ENCODE data around the gene SPIN4.
A peak's percentile ranks its signal among the peaks of the same experiment; 100 is the strongest.
"Not testable (repeated sequence)": the region's sequence is repeated elsewhere in the genome, so short reads cannot be mapped to it uniquely, and the experiment has no call there.

The SPIN4 gene

DNA sequence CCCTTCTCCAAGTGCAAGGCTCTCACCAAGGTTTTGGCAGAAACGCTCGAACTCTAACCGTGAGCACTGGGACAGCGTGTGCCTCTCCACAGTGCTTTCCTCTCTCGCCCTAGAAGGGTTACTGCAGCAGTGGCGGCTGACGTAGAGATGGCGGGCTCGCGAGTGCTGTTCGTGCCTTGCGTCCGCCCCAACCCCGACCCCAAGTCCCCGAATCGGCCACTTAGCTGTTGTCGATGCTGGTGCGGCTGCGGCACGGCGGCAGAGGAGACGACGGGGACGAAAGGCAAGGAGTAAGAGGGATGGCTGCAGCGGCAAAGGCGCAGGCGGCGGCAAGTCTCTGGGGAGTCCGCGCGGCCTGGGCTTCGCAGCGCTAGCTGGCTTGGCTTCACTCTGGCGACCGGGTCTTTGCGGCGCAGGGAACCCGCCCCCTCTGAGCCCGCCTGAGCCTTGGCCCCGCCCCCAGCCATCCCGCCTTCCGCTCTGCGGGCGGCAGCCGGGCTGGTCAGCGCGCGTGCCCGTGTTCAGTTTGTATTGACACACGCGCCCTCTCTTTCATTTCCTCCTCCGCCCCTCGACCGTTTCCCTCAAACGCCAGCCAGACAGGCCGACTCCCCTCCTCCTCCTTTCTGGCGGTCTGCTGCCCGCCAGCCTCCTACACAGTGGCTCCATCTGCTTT, at the start of gene SPIN4:
TSS of gene SPIN4 (minus strand) at position 392 of the 676 bp plus-strand sequence. CDS start 513 bp downstream, outside the sequence.
- DNase-seq: peak; percentile 70 to 75

DNA sequence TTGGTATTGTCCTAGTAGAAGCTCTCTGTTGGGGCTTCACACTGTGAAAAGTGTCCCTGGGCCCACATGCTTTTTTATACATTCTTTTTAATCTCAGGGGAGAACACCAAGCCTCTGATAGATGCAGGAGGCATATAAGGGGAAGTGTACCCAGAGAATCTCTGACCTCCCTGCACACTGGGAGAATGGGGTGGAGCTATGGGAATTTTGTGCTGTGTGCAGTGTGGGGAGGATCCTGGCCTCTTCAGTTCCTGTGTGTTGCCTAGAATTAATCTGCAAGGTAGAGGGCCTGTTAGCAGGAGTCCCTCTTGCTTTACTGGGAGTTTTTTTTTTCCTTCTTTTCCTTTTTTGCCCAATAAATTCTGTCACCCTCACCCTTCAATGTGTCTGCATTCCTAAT, 49.2 kb upstream of the SPIN4 start:
- DNase-seq: no peak

DNA sequence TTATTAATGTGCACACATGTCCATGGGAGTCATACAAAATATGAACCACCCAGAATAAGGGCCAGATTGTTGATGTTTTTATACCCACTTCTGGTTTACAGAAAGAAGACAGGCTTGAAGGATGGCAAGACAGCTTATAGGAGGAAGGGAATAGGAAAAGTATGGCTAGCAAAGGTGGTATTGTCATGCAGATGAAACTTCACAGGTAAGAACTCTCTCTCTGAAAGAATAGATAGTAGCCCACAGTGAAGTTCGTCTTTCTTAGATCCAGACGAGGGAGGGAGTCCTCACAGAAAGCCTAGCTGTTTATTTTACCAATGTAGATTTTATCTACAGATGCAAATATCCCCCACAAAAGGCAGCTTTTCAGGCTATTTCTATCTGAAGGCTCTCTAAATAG, 43.7 kb upstream of the SPIN4 start:
- no peak for DNase-seq

DNA sequence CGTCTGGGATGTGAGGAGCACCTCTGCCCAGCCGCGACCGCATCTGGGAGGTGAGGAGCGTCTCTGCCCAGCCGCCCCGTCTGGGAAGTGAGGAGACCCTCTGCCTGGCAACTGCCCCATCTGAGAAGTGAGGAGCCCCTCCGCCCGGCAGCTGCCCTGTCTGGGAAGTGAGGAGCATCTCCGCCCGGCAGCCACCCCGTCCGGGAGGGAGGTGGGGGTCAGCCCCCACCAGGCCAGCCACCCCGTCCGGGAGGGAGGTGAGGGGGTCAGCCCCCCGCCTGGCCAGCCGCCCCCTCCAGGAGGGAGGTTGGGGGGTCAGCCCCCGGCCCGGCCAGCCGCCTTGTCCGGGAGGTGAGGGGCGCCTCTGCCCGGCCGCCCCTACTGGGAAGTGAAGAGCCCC, 42.0 kb upstream of the SPIN4 start:
- DNase-seq: not testable (repeated sequence)

DNA sequence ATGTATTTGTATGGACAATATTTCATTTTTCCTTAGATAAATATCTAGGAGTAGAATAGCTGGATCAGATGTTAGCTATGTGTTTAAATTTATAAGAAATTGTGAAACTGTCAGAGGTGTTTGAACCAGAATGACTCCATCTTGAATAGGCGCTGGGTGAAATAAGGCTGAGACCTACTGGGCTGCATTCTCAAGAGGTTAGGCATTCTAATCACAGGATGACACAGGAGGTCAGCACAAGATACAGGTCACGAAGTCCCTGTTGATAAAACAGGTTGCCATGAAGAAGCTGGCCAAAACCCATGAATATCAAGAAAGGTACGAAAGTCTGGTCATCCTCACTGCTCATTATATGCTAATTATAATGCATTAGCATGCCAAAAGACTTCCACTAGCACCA, 36.3 kb upstream of the SPIN4 start:
- DNase-seq: no peak

DNA sequence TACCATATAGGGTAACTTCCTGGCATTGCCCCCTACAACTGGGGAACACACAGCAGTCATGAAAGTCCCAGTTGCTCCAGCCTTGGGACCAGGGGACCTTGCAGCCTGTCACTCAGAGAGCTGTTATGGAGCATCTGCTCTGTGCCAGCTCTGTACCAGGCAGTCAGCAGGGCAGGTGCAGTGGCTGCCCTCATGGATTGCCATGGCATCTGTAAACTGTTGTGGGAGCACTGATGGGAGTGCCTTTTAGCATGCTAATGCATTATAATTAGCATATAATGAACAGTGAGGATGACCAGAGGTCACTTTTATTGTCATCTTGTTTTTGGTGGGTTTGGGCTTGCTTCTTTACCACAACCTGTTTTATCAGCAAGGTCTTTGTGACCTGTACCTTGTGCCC, 33.1 kb upstream of the SPIN4 start:
- DNase-seq: not testable (repeated sequence)

DNA sequence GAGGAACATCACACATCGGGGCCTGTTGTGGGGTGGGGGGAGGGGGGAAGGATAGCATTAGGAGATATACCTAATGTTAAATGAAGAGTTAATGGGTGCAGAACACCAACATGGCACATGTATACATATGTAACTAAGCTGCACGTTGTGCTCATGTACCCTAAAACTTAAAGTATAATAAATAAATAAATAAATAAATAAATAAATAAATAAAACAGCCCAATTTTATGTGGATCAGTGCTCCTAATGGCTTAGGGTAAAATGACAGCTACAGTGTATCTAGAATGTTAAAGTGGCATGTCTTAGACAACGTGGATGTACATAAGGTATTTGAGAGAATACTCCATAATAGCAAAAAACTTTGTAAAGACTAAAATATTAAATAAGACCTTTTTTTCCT, 21.9 kb upstream of the SPIN4 start:
- not testable (repeated sequence) for DNase-seq

DNA sequence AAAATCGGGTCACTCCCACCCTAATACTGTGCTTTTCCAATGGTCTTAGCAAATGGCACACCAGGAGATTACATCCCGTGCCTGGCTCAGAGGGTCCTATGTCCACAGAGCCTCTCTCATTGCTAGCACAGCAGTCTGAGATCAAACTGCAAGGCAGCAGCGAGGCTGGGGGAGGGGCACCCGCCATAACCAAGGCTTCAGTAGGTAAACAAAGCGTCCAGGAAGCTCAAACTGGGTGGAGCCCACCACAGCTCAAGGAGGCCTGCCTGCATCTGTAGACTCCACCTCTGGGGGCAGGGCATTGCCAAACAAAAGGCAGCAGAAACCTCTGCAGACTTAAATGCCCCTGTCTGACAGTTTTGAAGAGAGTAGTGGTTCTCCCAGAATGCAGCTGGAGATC, 16.6 kb upstream of the SPIN4 start:
- DNase-seq: not testable (repeated sequence)

DNA sequence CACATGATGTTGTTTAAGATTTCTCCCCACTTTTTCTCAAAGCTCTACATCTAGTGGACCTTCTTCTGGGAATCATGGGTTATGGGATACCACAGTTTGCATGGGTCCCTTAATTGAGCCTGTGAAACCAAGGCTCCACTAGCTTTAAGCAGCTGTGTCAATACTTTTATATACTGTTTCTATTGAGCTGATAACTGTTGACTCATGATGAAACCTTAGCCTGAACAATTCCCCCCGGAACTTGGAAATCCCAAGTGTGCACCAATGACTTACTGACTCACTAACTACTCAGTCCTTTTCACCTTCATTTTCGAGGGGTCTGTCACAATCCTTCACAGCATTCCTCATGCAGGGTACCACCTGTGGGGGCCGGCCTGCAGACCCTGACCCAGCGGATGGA, 12.7 kb upstream of the SPIN4 start:
- no peak for DNase-seq

DNA sequence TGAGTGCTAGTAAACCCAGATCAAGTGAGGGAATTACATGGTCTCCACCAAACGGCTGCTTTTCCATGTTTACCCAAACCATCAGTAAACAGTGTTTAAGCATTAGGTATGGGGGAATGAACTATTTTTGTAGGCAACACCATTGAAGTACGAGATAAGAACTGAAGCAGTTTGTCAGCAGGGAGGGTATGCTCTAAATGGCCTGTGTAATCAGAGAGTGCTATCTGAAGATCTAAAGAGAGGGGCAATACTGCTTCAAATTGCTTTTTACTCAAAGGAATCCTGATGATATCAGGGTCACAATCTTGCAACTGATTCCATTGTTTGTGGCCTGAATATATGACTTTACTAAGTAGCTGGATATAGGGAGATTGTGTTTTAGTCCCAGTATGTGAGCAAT, 10.4 kb upstream of the SPIN4 start:
- DNase-seq: no peak

DNA sequence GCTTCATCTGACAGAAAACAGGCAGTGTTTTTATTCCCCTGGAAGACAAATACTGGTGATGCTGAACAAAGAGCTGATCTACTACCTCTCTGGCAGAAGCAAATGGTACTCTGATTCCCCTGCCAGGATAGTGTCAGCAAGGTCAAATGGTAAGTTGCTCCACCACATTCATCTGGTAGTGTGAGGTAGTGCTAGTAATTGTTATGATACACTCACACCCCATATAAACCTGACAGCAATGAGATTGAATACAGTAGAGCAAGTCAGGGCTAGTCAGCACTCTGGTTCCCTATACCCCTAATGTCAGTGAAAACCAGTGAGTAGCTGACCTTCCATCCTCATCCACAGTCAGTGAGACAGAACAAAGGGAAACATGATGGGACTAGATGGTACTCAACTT, 3.4 kb upstream of the SPIN4 start:
- DNase-seq: no peak

DNA sequence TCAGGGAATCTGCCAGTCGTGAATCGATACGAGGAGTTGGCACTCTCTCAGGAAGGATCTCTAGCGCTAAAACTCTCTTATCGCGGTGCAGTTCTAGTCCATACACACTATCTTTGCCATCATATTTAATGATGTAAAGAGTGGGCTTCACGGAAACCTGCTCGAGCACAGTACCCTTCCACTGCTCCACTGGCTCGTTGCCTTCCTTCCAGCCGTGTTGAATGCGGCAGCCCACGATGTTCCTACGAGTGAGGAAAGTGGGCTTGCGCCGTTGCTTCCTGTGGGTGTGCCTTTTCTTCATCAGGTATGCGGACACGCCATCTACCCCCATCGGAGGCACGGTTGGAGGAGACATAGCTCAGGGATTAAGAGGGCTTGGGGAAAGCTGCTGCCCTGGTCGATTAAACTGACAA, 661 bp downstream of the SPIN4 start:
- peak in 1 of 2 donors; percentile 16 for DNase-seq

DNA sequence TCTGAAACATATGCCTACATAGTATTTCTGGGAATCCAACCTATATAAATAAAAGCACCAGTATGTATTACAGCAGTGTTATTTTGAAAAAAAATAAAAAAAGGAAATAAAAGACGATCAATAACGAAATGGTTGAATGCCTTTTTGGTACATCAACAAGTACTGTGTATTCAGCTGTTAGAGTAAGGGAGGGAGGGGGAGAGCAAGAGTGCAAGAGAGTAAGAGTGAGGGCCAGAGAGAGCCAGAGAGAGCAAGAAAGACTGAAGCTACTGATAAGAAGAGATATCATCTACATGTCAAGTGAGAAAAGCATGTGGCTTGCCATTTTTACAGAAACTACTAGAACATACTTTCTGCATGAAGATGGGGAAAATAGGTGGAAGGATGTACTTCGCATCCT, 1.8 kb downstream of the SPIN4 start:
- DNase-seq: no peak

DNA sequence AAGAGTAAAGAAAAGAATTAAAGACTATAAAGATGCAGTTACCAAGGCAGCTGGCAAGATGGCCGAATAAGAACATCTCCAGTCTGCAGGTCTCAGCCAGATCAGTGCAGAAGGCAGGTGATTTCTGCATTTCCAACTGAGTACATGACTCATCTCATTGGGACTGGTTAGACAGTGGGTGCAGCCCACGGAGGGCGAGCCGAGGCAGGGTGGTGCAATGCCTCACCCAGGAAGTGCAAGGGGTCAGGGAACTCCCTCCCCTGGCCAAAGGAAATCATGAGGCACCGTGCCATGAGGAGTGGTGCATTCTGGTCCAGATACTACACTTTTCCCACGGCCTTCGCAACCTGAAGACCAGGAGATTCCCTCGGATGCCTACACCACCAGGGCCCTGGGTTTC, 20.5 kb downstream of the SPIN4 start:
- no peak for DNase-seq

DNA sequence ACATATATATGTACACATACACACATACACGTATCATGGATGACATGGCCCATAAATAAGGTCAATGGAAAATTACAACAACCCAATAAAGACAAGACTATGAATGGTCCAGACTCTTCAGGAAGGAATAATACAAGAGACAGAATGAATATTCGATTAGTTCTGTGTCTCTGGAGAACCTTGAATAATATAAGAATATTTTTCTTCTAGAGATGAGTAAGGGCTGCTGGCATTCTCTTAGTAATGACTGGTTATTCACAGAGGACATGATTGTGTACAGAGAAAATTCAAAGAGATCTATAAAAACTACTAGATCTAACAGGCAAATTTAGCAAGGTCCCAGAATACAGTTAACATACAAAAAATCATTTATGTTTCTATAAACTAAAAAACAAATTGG, 23.3 kb downstream of the SPIN4 start:
- DNase-seq: no peak

DNA sequence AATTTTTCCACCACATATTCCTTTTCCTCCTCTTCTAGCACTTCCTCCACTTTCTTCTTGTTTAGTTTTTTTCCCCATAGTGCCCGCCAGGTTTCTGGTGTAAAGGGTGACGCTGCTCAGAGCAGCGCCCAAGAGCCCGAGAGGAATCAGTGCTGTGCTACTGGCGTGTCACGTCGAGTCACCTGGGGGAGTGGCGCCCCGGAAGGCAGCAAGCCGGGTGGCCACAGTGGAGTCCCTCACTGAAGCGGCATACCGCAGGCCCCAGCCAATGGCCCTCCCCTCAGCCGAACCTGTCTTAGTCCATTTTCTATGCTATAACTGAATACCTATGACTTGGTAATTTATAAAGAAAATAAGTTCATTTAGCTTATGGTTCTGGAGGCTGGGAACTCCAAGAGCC, 51.5 kb downstream of the SPIN4 start:
- no peak for DNase-seq
